ENCODE measurements around the gene ATXN8OS.
A peak's percentile ranks its signal among the peaks of the same experiment; 100 is the strongest.

Gene ATXN8OS

GRCh38 chr13:70107498-70108281 is at the start of gene ATXN8OS:
Gene ATXN8OS, plus strand, starts transcription at chr13:70107826.
- no peak for TF ChIP-seq CTCF (conservative IDR thresholded peaks at IDR 0.05; ENCODE audit: low read depth, low read length)
- DNase-seq (ENCODE audit: low read depth): no peak
- no peak within 1 kb of the TSS for H3K4me3 ChIP-seq (ENCODE audit: low read depth, low read length)

GRCh38 chr13:70080012-70080411 is 27.6 kb upstream of the ATXN8OS start:
- DNase-seq (ENCODE audit: low read depth): no peak
- TF ChIP-seq CTCF (conservative IDR thresholded peaks at IDR 0.05; ENCODE audit: low read depth, low read length): no peak
- H3K4me3 ChIP-seq (ENCODE audit: low read depth, low read length): no peak overlapping the region

DNA sequence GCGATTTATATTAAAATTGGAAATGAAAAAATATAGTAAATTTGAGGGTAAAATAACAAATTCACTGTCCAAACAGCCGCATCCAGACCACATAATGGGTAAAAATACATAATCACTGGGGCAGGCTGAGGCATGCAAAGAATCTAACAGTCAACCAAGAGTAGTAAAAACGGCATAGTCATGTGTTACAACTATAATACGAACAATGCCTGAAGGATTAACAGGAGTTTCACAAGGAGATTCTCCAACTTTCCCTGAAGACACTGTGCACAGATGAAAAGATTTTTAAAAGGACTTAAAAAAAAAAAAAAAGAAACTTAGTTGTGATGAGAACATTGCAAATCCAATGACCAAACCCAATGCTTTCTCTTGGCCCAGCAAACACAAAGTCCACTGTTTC is 20.4 kb upstream of the ATXN8OS start:
- TF ChIP-seq CTCF (conservative IDR thresholded peaks at IDR 0.05; ENCODE audit: low read depth, low read length): no peak
- no peak for DNase-seq (ENCODE audit: low read depth)

GRCh38 chr13:70088926-70089325 is 18.7 kb upstream of the ATXN8OS start:
- no peak overlapping the region for H3K4me3 ChIP-seq (ENCODE audit: low read depth, low read length)
- DNase-seq (ENCODE audit: low read depth): no peak
- TF ChIP-seq CTCF (conservative IDR thresholded peaks at IDR 0.05; ENCODE audit: low read depth, low read length): no peak

More for the DNA sequence above, 20.4 kb upstream of the ATXN8OS start:
- H3K4me3 ChIP-seq (ENCODE audit: low read depth, low read length): no peak overlapping the region

GRCh38 chr13:70090036-70090723 is 17.4 kb upstream of the ATXN8OS start:
- DNase-seq (ENCODE audit: low read depth): no peak
- no peak overlapping the region for H3K4me3 ChIP-seq (ENCODE audit: low read depth, low read length)
- TF ChIP-seq CTCF (conservative IDR thresholded peaks at IDR 0.05; ENCODE audit: low read depth, low read length): no peak

- TF ChIP-seq CTCF (conservative IDR thresholded peaks at IDR 0.05; ENCODE audit: low read depth, low read length): peak; percentile 47
- no peak overlapping the region for H3K4me3 ChIP-seq (ENCODE audit: low read depth, low read length)
- peak; percentile 31 for DNase-seq (ENCODE audit: low read depth)
These were observed 9.0 kb upstream of the ATXN8OS start for GRCh38 chr13:70098669-70099068.
